ENCODE data around the gene MPRIP.

Gene MPRIP

DNA sequence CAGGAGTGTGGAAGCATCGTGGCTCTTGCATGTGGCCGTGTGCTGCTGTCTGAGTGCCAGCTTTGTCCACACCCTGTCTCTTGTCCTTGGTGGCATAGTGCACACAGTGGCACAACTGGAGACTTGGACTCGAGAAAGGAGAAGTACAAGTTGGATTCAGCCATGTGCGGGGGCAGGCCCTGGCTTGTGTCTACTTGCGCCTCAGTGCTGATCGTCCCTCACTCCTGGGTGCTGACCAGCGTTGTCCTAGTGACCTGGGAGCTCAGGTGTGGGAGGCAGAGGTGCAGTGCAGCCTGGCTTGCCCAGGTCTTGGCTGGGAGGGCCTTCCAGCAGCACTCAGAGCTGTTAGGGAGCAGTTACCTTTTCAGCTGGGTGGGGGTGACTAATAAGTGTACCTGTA lies 20.6 kb downstream of the MPRIP start:
- H3K4me3 ChIP-seq (ENCODE audit: low read depth, low read length): no peak overlapping the region
- TF ChIP-seq, protein P1, sequence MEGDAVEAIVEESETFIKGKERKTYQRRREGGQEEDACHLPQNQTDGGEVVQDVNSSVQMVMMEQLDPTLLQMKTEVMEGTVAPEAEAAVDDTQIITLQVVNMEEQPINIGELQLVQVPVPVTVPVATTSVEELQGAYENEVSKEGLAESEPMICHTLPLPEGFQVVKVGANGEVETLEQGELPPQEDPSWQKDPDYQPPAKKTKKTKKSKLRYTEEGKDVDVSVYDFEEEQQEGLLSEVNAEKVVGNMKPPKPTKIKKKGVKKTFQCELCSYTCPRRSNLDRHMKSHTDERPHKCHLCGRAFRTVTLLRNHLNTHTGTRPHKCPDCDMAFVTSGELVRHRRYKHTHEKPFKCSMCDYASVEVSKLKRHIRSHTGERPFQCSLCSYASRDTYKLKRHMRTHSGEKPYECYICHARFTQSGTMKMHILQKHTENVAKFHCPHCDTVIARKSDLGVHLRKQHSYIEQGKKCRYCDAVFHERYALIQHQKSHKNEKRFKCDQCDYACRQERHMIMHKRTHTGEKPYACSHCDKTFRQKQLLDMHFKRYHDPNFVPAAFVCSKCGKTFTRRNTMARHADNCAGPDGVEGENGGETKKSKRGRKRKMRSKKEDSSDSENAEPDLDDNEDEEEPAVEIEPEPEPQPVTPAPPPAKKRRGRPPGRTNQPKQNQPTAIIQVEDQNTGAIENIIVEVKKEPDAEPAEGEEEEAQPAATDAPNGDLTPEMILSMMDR (conservative IDR thresholded peaks at IDR 0.05; ENCODE audit: low read depth, low read length): no peak
- no peak for DNase-seq (ENCODE audit: low read depth)

DNA sequence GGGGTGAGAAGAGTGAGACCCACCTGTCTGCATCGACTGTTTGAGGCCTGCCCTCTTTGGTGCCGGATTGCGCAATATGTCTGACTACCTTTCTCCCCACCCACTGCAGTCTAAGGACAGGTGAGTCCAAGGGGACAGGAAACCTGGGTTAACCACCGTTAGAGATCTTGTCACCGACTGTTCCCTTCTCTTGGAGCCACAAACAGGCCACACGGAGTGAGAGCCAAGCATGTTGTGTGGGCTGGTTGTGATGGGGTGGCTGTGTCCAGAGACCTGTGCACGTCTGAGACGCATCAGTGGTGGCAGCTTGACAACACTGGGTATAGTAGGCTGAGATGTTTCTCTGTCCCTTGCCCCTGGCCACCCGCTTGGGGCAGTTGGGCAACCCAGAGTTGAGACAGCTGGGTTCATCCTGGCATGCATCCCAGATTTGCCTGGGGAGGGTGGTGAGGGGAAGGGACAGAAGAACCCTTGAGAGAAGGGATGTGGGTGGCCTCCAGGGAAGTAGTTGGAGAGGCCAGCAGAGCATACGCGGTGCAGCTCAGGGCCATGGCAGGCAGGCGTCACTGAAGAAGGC lies 21.4 kb downstream of the MPRIP start:
- no peak overlapping the region for H3K4me3 ChIP-seq (ENCODE audit: low read depth, low read length)
- DNase-seq (ENCODE audit: low read depth): no peak
- TF ChIP-seq, protein P1 (conservative IDR thresholded peaks at IDR 0.05; ENCODE audit: low read depth, low read length): no peak

DNA sequence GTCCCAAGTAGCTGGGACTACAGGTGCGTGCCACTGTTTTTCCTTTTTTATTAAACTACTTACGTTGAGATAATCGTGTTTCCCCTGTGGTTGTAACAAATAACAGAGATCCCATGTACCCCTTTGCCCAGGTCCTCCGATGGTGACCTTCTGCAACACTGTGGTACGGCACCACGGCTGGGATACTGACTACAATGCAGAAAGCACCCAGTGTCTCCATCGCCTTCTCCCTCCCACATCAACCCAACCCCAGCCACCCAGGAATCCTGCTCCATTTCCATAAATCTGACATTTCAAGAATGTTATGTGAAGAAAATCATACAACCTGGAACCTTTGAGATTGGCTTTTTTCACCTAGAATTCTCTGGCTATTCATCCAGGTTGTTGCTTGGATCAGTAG lies 22.1 kb downstream of the MPRIP start:
- DNase-seq (ENCODE audit: low read depth): no peak
- no peak overlapping the region for H3K4me3 ChIP-seq (ENCODE audit: low read depth, low read length)
- TF ChIP-seq, protein P1 (conservative IDR thresholded peaks at IDR 0.05; ENCODE audit: low read depth, low read length): no peak

DNA sequence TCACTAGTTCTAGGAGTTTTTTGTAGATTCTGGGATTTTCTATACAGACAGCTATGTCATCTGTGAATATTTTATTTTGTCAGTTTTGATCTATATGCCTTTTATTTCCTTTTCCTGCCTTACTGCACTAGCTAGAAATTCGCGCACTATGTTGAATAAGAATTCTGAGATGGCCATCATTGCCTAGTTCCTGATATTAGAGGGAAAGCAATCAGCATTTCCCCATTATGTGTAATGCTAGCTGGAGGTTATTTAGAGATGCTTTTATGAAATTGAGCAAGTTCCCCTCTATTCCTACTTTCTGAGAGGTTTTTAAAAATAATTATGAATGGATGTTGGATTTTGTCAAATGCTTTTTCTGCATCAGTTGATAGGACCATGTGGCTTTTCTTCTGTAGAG lies 23.8 kb downstream of the MPRIP start:
- no peak overlapping the region for H3K4me3 ChIP-seq (ENCODE audit: low read depth, low read length)
- TF ChIP-seq, protein P1 (conservative IDR thresholded peaks at IDR 0.05; ENCODE audit: low read depth, low read length): no peak
- no peak for DNase-seq (ENCODE audit: low read depth)

DNA sequence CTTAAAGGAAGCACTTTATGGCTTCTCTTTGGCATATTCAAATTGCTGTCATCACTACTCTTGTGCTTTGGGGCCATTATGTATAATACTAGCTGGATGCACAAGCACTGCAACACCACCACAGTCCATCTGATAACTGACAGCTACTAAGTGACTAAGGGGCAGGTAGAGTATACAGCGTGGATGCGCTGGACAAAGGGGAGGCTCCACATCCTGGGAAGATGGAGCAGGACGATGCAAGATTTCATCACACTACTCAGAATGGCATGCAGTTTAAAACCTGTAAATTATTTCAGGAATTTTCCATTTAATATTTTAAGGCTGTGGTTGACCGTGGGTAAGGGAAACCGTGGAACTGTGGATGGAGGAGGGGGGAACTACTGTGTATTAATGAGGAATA lies 25.0 kb downstream of the MPRIP start:
- TF ChIP-seq, protein P1 (conservative IDR thresholded peaks at IDR 0.05; ENCODE audit: low read depth, low read length): no peak
- peak; percentile 54 for DNase-seq (ENCODE audit: low read depth)

DNA sequence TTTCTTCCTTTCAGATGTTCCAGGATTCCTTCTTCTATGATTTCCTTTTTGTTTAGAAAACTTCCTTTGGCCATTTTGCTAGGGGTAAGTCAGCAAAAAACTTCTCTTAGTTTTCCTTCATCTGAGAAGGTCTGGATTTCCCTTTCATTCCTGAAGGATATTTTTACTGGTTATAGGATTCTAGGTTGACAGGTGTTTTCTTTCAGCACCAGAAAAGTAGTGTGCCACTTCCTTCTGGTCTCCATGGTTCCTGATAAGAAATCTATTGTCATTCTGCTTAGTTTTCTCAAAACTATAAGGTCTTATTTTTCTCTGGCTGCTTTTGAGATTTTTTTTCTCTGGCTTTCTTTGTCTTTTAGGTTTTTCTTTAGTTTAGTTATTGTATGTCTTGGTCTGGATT lies 27.6 kb downstream of the MPRIP start:
- no peak for DNase-seq (ENCODE audit: low read depth)
- no peak overlapping the region for H3K4me3 ChIP-seq (ENCODE audit: low read depth, low read length)
- TF ChIP-seq, protein P1 (conservative IDR thresholded peaks at IDR 0.05; ENCODE audit: low read depth, low read length): no peak

More for the DNA sequence above, 25.0 kb downstream of the MPRIP start:
- H3K4me3 ChIP-seq (ENCODE audit: low read depth, low read length): no peak overlapping the region

DNA sequence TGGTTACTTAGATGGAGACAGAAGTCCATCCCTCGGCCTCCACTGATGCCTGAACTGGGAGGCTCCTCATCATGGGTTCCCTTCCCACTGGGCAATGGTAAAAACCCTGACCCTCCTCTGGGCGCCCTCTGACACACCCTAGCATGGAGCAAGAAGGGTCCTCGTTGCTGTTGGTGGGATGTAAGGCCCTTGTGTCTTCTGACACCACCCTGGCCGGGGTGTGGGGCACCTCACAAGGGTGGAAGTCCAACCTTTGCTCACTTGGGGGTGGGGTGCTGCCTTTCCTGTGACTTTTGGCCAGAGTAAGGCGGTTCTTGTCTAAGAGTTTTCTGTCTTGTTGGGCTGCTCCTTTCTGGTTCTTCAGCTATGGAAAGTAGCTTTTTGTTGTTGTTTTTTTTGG lies 28.7 kb downstream of the MPRIP start:
- TF ChIP-seq, protein P1 (conservative IDR thresholded peaks at IDR 0.05; ENCODE audit: low read depth, low read length): no peak
- no peak for DNase-seq (ENCODE audit: low read depth)
- no peak overlapping the region for H3K4me3 ChIP-seq (ENCODE audit: low read depth, low read length)

Data from choroid plexus epithelial cell (primary cell).